ENCODE results near the gene NEDD9.

Gene NEDD9

GRCh38 chr6:11203306-11204004 is 29.0 kb downstream of the NEDD9 start:
- no peak for FAIRE-seq

GRCh38 chr6:11202513-11203305 is 29.8 kb downstream of the NEDD9 start:
- FAIRE-seq (no peak), DNase-seq (ENCODE audit: insufficient read length, low spot score) (no peak)

More at GRCh38 chr6:11203306-11204004, 29.0 kb downstream of the NEDD9 start:
- no peak for DNase-seq (ENCODE audit: insufficient read length, low spot score)

GRCh38 chr6:11201772-11202512 is 30.5 kb downstream of the NEDD9 start:
- FAIRE-seq: no peak
- no peak for DNase-seq (ENCODE audit: insufficient read length, low spot score)

GRCh38 chr6:11201015-11201414 is 31.5 kb downstream of the NEDD9 start:
- no peak for FAIRE-seq
- no peak for DNase-seq (ENCODE audit: insufficient read length, low spot score)

GRCh38 chr6:11200356-11200755 is 32.1 kb downstream of the NEDD9 start:
- FAIRE-seq (no peak), DNase-seq (ENCODE audit: insufficient read length, low spot score) (no peak)

- DNase-seq (ENCODE audit: insufficient read length, low spot score): peak; percentile 22
Observed at GRCh38 chr6:11198663-11199603, 33.5 kb downstream of the NEDD9 start.

GRCh38 chr6:11197850-11198249 is 34.6 kb downstream of the NEDD9 start:
- no peak for FAIRE-seq

More at GRCh38 chr6:11198663-11199603, 33.5 kb downstream of the NEDD9 start:
- no peak for FAIRE-seq

GRCh38 chr6:11197175-11197536 is 35.3 kb downstream of the NEDD9 start:
- DNase-seq (ENCODE audit: insufficient read length, low spot score) (no peak), FAIRE-seq (no peak)

More at GRCh38 chr6:11197850-11198249, 34.6 kb downstream of the NEDD9 start:
- DNase-seq (ENCODE audit: insufficient read length, low spot score): no peak

GRCh38 chr6:11196511-11197174 is 35.8 kb downstream of the NEDD9 start:
- FAIRE-seq (no peak), DNase-seq (ENCODE audit: insufficient read length, low spot score) (no peak)

- no peak for DNase-seq (ENCODE audit: insufficient read length, low spot score)
- no peak for FAIRE-seq
Observed at GRCh38 chr6:11194356-11195218, 37.9 kb downstream of the NEDD9 start.

GRCh38 chr6:11193434-11193833 is 39.0 kb downstream of the NEDD9 start:
- no peak for DNase-seq (ENCODE audit: insufficient read length, low spot score)
- FAIRE-seq: no peak

- FAIRE-seq: no peak
- no peak for DNase-seq (ENCODE audit: insufficient read length, low spot score)
Observed at GRCh38 chr6:11192167-11192566, 40.3 kb downstream of the NEDD9 start.

GRCh38 chr6:11190625-11191245 is 41.7 kb downstream of the NEDD9 start:
- FAIRE-seq: no peak

GRCh38 chr6:11189865-11190624 is 42.4 kb downstream of the NEDD9 start:
- no peak for DNase-seq (ENCODE audit: insufficient read length, low spot score)
- FAIRE-seq: no peak

More at GRCh38 chr6:11190625-11191245, 41.7 kb downstream of the NEDD9 start:
- no peak for DNase-seq (ENCODE audit: insufficient read length, low spot score)

- no peak for FAIRE-seq
- DNase-seq (ENCODE audit: insufficient read length, low spot score): no peak
Observed at GRCh38 chr6:11188161-11188915, 44.1 kb downstream of the NEDD9 start.

- no peak for FAIRE-seq
- no peak for DNase-seq (ENCODE audit: insufficient read length, low spot score)
Observed at GRCh38 chr6:11187301-11187700, 45.2 kb downstream of the NEDD9 start.

Data from GM19239 (cell line).